HepG2 (cell line): ENCODE measurements around the gene SDR39U1. TPM values are rescaled to one million over a fixed set of nuclear protein-coding genes. Genes with fewer than 3 reads are reported as not detected.
A peak's percentile ranks its signal among the peaks of the same experiment; 100 is the strongest.

ENCODE experiments used
- BCL3 ChIP-seq: sonication (generic); formaldehyde crosslinking; IDR thresholded peaks from 2 replicates; pipeline ENCODE4 v1.5.1; 2020; ENCODE audit warnings: mild to moderate bottlenecking, missing genetic modification reagents, moderate library complexity
- CAMTA2 ChIP-seq: sonication (generic); formaldehyde crosslinking; IDR thresholded peaks from 2 replicates; pipeline ENCODE4 v1.4.0; 2020; ENCODE audit warnings: mild to moderate bottlenecking, missing genetic modification reagents, borderline replicate concordance
- DRAP1 ChIP-seq: IDR thresholded peaks from 2 replicates; pipeline ENCODE4 v1.6.1; 2016; ENCODE audit warnings: missing genetic modification reagents, missing compliant biosample characterization
- FOXA3 ChIP-seq: IDR thresholded peaks from 2 replicates; pipeline ENCODE4 v1.6.1; 2016; ENCODE audit warnings: missing genetic modification reagents, missing compliant biosample characterization
- HBP1 ChIP-seq: IDR thresholded peaks from 2 replicates; pipeline ENCODE4 v1.6.1; 2016; ENCODE audit warnings: low read depth, control low read depth
- HOXA9 ChIP-seq: sonication (generic); formaldehyde crosslinking; IDR thresholded peaks from 2 replicates; pipeline ENCODE4 v1.8.1; 2022; ENCODE audit warnings: missing genetic modification reagents, mild to moderate bottlenecking, moderate library complexity, borderline replicate concordance
- IRF2 ChIP-seq: IDR thresholded peaks from 2 replicates; pipeline ENCODE4 v1.6.1; 2018; ENCODE audit warnings: missing genetic modification reagents, missing compliant biosample characterization
- MAX ChIP-seq: IDR thresholded peaks from 2 replicates; pipeline ENCODE4 v1.6.1; 2012; ENCODE audit warnings: inconsistent platforms
- PBX2 ChIP-seq: IDR thresholded peaks from 2 replicates; pipeline ENCODE4 v1.6.1; 2016; ENCODE audit warnings: control low read depth
- PHF5A ChIP-seq: IDR thresholded peaks from one replicate; pipeline ENCODE4 v1.6.1; 2018; ENCODE audit warnings: low read depth, missing genetic modification reagents; ENCODE audit not compliant: unreplicated experiment
- XRCC5 ChIP-seq: fragments of 200-400 bp; formaldehyde crosslinking; optimal IDR thresholded peaks from 2 replicates; pipeline ENCODE3; 2017; ENCODE audit warnings: mild to moderate bottlenecking, low read length
- ZFP36 ChIP-seq: fragments of 150-350 bp; IDR thresholded peaks from 2 replicates; pipeline ENCODE4 v1.6.1; 2018; ENCODE audit warnings: borderline replicate concordance, low read length, low read depth; ENCODE audit not compliant: partially characterized antibody
- ZNF121 ChIP-seq: sonication (generic); formaldehyde crosslinking; IDR thresholded peaks from 2 replicates; pipeline ENCODE4 v1.5.0; 2020; ENCODE audit warnings: mild to moderate bottlenecking, missing genetic modification reagents
- ZNF124 ChIP-seq: sonication (generic); formaldehyde crosslinking; IDR thresholded peaks from 2 replicates; pipeline ENCODE4 v1.4.0; 2020; ENCODE audit warnings: missing genetic modification reagents
- ZNF232 ChIP-seq: sonication (generic); formaldehyde crosslinking; IDR thresholded peaks from 2 replicates; pipeline ENCODE4 v1.4.0; 2020; ENCODE audit warnings: missing genetic modification reagents, borderline replicate concordance
- ZNF546 ChIP-seq: sonication (generic); formaldehyde crosslinking; conservative IDR thresholded peaks from 2 replicates; pipeline ENCODE4 v1.8.1; 2023; ENCODE audit warnings: mild to moderate bottlenecking, missing genetic modification reagents
- ZNF549 ChIP-seq: sonication (generic); formaldehyde crosslinking; IDR thresholded peaks from 2 replicates; pipeline ENCODE4 v1.5.0; 2020; ENCODE audit warnings: missing genetic modification reagents
- ZNF562 ChIP-seq: sonication (generic); formaldehyde crosslinking; IDR thresholded peaks from 2 replicates; pipeline ENCODE4 v1.8.0; 2022; ENCODE audit warnings: missing genetic modification reagents, borderline replicate concordance
- ZNF605 ChIP-seq: sonication (generic); formaldehyde crosslinking; IDR thresholded peaks from 2 replicates; pipeline ENCODE4 v1.8.0; 2022; ENCODE audit warnings: mild to moderate bottlenecking, missing genetic modification reagents
- ZNF777 ChIP-seq: sonication (generic); formaldehyde crosslinking; IDR thresholded peaks from 2 replicates; pipeline ENCODE4 v1.4.0; 2020; ENCODE audit warnings: missing genetic modification reagents
- ZNF83 ChIP-seq: sonication (generic); formaldehyde crosslinking; IDR thresholded peaks from 2 replicates; pipeline ENCODE4 v1.4.0; 2020; ENCODE audit warnings: missing genetic modification reagents, mild to moderate bottlenecking, borderline replicate concordance
- polyA plus RNA-seq, 8 experiments: library from polyadenylated mRNA; depleted of rRNA in 3 of 8; stranded (reverse) in 7 of 8; unstranded in 1 of 8; fragments of >200 nt; fragmentation: Illumina TruSeq in 4 of 8; extraction: Trizol in 4 of 8; gene quantifications; 2 replicates each; pipeline versions ENCODE4 v1.2.1 to v1.2.3, GENCODE V29; 2011 to 2016; ENCODE audit warnings: low read depth in 4 of 8, missing spikeins in 1 of 8, mixed read lengths in 1 of 8; ENCODE audit not compliant: insufficient read depth in 1 of 8
- total RNA-seq, 5 experiments: library from RNA; depleted of rRNA; stranded (reverse); fragments of >200 nt; fragmentation: Illumina TruSeq; extraction: Trizol; gene quantifications; 2 replicates each; pipeline ENCODE4 v1.2.3, GENCODE V29; 2016; ENCODE audit warnings: low read depth in 1 of 5

SDR39U1 gene
- total and polyA plus RNA-seq, 2 of the 13 experiments (the other 11 are each of a cell fraction or from before 2014, with no cell fraction given) = 34.4 to 129 TPM

GRCh38 chr14:24427537-24428508, 14.8 kb downstream of the SDR39U1 start (continued):
- TF ChIP-seq HOXA9 = no peak
- no peak for TF ChIP-seq DRAP1 (CRISPR knock-in tag)
- TF ChIP-seq HBP1 = no peak
- peak; percentile 17; the same call in 1 of the 2 replicates for TF ChIP-seq FOXA3 (CRISPR knock-in tag)
- TF ChIP-seq ZNF605 = no peak
- TF ChIP-seq ZNF124 = no peak; the same call in 1 of the 2 replicates
- no peak for TF ChIP-seq ZNF562 (CRISPR knock-in tag)
- no peak for TF ChIP-seq PBX2 (CRISPR knock-in tag)
- no peak for TF ChIP-seq ZNF549 (CRISPR knock-in tag)
- peak; percentile 68; the same call in 1 of the 2 replicates for TF ChIP-seq ZNF83 (CRISPR knock-in tag)
- TF ChIP-seq ZNF546 (CRISPR knock-in tag) = peak; percentile 60; the same call in 1 of the 2 replicates
- TF ChIP-seq ZNF232 (CRISPR knock-in tag) = peak; percentile 54; the same call in 1 of the 2 replicates
- TF ChIP-seq ZFP36 = no peak
- TF ChIP-seq PHF5A (CRISPR knock-in tag) = no peak
- TF ChIP-seq ZNF121 (CRISPR knock-in tag) = no peak
- TF ChIP-seq XRCC5 = no peak
- TF ChIP-seq IRF2 = no peak; the same call in 1 of the 2 replicates
- no peak for TF ChIP-seq BCL3 (CRISPR knock-in tag)
- TF ChIP-seq CAMTA2 (CRISPR knock-in tag) = no peak
- TF ChIP-seq ZNF777 (CRISPR knock-in tag) = no peak
- no peak for TF ChIP-seq MAX
